GM11168 (cell line): ENCODE results near the gene SHANK2.

Experiments
- in situ Hi-C: fragments of 300-500 bp; cut with MboI; formaldehyde crosslinking; loops from one replicate; pipeline ENCODE4 v1.12.0; 2022; ENCODE audit warnings: low sequenced_read_pairs; ENCODE audit not compliant: unreplicated experiment

Gene SHANK2

DNA sequence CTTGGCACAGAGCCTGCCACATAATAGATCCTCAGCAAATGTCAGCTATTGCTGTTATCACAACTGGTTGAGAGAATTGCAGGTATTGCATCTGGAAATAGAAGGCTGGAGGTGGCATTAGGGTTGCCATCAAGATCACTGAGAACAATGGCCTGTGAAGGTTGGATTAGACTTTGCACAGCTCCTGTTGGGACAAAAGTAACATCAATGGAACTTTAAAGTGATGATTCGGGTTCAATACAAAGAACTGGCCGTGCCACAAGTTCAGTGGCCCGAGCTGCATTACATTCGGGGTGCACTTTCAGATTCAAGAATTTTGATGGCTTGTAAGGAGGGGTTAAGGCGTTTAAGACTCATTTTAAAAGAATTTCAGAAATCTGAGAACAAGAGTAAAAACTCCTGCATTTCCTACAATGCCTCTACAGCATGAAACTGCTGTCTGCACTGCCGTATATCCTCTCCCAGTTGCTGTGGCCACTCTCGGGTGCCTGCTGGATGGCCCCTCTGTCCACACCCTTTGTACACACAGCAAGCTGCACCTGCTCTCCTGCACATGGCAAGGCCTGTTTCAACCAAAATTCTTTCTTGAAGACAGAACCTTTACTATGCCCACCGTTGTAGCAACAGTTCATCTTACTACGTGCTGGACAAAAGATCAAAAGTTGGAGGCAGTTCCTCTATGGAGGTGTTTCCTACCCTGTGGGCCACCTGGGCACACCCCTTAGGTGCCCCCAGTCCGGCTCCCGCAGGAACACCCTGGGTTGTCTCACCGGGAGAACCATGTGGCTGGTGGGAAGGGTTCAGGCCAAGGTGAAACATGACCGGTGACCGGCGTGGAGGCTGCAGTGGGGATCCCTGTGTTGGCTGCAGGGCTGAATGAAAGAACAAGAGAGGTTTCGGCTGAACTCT lies 17.5 kb upstream of the SHANK2 start:
- in situ Hi-C loops: no loop called here

DNA sequence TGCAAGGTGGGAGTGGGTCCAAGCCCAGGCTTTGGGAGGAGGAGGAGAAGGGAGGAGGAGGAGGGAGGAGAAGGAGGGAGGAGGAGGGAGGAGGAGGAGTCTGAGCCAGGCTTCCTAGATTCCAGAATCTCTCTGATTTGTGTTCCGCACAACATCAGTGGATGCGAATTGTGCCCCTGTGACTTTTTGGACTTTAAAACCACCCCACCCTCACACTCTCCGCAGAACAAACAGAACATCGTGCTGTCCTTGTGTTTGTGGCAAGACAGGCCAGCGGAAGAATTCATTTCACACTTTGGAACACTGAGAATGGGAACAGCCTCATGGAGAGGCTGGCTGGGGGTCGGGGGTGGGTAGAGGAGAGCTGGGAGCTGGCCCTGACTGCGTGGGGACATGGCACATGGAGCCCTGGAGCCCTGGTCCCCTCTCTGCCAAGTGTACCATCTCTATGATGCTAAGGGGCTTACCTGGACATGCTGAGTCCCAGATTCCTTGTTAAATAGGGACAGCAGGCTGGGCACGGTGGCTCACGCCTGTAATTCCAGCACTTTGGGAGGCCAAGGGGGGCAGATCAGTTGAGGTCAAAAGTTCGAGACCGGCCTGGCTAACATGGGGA lies 16.4 kb upstream of the SHANK2 start:
- in situ Hi-C loops: no loop called here

DNA sequence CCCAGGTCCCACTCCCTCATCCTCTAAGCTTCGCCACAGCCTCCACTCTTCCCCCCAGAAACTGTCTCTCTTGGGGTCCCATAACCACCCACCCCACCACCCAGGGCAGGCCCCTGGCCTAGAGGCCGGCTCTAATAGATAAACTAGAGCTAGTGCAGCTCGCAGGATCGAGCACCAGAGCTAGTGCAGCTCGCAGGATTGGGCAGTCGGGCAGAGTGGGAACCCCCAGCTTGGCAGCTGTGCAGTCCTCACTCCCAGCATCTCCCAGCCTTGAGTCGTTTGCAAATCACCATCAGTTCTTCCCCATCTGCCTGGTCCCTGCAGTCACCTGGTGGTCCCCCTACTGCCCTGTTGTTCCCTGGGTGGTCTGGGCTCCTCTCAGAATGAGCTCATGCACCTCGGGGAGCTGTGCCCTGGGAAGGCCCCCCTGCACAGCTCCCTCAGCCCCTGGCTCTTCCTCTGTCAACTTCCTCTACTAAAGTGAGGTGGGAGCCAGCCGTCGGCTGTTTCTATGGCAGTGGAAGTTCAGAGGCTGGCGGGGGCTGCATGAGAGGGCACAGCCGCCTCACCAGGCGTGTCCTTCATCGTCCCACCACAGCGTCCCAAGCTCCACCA lies 15.5 kb upstream of the SHANK2 start:
- in situ Hi-C loops: no loop called here

DNA sequence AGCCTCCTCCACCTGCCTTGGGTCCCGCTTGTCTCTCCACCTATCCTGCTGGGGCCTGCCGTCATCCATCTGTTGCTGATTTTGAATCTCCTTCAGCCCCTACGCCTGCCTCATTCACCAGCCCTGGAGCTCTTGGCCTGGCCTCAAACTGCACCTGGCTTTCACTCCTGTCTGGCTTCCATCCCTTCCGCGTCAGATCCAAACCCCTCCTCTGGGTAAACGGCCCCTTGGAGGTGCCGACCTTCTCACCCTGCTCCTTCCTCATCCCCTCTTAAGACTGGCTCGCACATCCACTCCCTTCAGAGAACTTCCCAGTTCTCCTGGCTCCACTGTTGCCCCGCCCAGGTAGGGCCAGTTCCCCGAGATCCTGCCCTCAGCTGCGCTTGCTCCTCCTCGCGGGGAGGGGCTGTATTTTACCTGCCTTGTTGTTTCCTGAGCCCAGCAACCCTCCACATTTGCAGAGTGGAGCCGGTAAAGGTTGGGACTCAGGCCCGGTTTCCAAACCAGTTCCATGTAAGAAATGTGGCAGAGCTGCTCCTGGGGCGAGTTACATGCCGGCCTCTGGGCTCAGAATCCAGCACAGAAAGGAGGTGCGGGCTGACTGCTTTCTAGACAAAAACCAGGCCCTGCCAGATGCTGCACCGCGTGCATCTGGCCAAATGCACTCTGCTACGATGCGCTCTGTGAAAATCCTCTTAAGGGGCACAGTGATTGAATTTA lies 13.9 kb upstream of the SHANK2 start:
- in situ Hi-C loops: no loop called here

DNA sequence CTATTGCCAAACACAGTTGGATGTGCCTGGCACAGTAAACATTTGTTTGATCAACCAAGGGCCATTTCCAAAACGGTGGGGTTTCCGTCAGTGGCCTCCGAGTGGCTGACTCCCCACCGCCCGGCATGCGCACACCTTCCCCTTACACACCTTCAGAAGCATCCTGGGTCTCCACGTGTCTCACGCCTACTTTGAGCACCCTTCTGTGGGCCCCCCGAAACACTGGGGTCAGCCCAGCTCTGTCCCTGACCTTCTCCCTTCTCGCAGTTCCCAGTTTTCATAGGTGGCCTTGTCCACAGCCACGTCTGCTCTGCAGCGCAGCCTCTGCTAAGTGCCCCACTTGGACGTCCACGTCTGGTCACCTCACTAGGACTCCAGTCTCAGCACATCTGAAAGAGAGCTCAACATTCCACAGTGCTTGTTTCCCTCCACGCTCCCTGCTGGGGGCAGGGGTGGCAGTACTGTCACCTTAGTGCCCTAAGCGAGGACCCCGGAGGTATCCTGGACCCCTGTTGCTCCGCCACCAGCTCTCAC lies 13.2 kb upstream of the SHANK2 start:
- in situ Hi-C loops: no loop called here

DNA sequence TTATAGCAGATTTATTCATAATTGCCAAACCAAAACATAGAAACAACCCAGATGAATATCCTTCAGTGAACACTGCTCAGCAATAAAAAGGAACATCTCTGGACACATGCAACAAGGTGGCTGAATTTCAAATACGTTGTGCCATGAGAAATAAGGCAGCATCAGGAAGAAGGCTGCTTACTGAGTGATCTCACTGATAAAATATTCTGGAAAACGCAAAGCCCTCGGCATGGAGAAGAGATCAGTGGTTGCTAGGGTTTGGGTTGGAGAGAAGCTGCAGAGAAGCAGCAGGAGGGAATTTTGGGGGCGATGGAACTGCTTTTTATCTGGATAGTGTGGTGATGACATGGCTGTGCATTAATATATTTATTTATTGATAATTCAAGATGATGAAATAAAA lies 11.0 kb upstream of the SHANK2 start:
- in situ Hi-C loops: no loop called here

DNA sequence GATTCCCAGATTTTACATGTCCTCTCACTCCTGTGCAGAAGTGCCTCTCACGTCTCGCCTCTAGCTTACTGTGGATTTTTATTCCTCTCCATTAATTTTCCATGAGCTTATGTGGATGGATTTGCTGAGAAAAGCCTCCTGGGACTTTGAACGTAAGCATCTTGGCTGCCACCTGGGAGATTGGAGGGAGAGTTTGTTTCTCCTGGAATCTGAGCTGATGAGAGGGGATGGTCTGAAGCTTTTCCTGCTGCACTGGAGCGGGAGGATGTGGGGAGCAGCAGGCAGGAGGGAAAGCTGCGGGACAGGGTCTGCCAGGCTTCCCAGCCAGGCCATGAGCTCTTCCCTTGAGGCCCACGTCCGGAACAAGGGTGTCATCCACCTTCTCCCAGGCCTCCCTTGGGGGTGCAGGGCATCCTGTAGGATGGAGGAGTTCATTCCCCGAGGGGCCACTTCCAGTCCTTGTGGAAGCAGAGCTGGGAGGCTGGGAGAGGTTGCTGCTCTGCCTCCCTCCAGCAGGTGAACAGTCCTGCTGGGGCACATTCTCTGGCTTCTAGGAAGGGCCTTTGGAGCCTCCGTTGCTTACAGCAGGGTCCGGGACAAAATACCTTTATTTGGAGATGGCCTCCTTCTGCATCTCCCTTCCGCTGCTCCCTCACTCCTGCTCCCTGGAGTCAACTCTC lies 3.6 kb upstream of the SHANK2 start:
- in situ Hi-C loops: no loop called here

DNA sequence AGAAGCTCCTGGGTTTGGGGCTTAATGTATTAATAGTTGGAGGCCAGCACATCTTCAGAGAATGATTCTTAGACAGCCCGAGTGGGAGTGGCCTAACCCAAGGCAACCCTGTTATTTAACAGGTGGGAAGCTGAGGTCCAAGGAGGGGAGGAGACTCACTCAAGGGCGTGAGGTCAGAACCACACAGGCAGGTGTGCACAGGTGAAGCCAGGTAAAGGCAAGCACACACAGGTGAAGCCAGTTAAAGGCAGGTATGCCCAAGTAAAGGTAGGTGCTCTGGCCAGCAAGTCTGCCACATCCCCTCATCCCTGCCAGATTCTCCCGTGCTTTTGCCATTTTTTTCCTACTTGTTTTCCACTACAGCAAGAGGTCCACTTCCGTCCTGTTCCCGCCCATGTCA lies 2.9 kb upstream of the SHANK2 start:
- in situ Hi-C loops: no loop called here

DNA sequence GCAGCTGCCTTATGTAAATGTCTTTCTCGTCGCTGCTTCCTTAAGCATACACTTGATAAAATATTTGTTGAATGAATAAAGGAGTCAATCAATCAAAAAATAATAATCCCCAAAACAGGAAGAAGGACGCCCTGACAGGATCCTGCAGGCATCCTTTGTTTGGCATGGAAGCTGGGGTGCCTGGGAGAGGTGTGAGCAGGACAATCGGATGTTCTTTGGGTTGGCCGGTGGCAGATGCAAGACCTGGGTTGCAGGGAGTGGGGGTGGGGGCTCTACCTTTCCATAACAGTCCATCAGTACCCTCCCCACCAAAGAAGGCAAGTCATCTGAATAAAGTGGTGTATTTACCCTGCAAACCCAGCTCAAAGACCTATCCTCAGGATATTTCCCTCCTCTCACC lies 1.4 kb upstream of the SHANK2 start:
- in situ Hi-C loops: no loop called here

DNA sequence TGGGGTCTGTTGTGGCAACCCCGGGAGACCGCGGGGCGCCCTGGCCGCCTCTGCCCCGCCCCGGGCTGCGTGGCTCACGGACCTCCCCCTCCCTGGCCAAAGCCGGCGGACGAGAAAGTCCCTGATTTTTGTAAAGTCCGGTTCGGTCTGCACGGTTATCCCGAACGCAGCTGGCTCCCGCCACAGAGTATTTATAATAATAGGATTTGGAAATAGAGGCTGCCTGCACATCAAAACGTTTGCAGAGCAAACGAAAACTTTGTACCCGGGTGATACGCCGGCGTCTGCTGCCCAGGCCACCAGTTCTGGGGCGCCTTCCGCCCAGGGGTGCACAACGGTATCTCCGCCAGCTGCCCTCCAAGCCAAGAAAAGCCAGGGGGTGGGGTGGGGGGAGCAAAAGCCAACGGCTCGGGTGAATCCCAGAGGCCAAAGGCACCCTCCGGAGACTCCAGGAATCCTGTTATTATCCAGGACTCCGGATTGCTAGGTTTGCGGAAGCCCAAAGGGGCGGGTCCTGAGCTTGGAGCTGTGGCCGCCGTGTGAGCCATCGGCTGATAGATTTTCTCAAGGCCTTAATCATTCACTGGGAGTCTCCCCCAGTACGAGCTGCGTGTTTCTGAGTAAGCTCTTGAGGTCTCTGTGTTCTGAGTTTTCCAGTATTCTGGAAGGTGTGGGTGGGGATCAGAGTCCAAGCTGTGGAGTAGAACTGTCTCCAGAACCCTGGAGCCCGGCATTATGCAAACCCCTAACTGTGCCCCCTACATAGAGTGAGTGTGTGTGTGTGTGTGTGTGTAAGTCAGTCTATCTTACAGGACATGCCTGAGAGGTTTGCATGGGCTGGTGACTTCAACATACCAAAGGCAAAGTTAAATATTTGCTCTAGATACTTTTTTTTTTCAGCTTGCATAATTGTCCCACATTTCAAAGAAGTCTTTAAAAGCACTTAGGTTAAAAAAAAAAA lies 673 bp upstream of the SHANK2 start:
- in situ Hi-C loops: no loop called here

DNA sequence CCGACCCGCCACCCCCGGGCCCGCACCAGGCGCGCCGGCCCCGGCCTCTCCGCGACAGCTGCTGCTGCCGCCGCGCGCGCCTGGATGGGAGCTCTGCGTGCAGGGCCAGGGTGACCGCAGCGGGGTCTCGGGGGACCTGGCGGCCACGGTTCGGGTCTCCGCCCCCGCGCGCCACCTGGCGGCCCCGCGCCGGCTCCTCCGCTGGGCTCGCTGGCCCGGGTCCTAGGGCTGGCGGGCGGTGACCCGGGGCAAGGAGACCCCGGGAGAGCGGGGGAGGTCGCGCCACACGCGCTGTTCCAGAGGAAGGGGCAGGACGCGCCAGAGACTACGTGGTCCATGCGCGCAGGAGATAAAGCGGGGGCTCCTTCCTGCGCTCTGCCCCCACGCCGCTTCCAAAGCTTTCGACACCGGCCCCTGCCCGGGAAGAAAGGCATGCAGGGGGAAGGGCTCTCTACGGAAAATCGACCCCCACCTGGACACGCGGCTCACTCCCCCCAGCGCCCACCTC lies 562 bp downstream of the SHANK2 start:
- in situ Hi-C loops: no loop called here

DNA sequence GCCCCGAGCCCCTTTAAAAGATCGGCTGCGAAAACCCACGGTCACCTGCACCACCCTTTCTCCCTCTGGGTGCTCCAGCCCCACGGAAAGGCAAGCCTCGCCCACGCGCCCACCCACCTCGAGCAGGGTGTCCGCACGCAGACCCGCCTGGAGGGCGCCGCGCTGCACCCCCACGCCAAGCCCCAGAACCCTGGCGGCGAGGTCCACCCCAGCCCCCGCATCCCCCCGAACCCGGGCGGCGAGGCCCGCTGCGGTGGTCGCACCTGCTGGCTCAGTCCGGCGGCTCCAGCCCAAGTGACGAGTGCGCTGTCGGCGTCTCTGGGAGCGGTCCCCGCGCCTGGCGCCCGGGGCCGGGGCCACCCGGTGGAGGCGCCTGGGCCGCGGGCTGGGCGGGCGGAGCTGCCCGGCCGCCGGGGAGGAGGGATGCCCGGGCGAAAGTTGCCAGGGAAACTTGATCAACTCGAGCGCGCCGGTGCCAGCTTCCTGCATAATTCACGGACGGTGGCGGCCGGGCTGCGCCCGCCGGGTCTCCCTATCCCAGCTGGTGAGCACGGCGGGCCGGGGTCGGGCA lies 1.1 kb downstream of the SHANK2 start:
- in situ Hi-C loops: no loop called here

DNA sequence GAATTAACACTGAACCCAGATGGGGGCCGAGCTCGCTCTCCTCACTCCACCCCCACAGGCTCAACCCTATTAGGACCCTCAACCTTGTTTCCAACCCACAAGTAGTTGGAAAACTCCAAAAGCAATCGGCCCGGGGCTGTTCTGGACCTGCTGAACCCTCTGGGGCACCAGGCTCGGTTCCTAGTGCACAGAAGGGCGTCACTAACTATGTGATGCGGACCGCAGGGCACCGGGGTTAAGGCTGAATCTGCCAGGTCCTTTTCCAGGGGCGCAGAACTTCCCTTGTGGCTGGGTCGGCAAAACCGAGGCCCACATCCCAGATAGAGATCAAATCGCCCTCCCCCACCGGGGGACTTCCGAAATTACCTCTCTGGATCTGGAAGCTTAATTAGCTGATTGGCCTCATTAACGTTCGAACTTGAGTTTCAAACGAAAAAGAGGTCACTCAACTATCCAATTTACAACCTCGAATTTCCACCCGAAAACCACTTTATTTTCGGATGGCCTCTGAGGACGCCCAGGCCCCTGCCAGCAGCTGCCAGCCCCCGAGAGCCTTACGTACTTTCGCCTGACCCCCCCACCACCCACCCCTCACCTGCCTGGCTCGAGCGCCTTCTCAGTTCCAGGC lies 1.7 kb downstream of the SHANK2 start:
- in situ Hi-C loops: no loop called here

DNA sequence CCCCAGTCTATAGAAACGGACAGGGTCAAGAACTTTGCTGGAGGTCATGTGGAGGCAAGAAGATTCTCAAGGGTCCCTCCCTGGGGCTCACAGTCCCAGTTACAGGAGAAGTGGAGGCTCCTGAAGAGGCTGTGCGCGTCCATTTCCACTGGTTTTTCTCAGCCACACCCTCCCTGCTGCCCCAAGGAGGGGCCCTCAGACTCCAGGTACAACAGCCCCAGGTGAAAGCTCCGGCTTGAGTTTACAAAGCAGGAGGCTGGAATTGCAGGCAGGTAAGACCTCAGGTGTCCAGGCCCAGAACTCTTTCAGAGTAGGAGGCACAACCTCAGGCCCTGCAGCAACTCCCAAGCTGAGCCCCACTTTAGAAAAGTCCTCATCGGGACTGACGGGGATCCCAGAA lies 3.1 kb downstream of the SHANK2 start:
- in situ Hi-C loops: no loop called here

DNA sequence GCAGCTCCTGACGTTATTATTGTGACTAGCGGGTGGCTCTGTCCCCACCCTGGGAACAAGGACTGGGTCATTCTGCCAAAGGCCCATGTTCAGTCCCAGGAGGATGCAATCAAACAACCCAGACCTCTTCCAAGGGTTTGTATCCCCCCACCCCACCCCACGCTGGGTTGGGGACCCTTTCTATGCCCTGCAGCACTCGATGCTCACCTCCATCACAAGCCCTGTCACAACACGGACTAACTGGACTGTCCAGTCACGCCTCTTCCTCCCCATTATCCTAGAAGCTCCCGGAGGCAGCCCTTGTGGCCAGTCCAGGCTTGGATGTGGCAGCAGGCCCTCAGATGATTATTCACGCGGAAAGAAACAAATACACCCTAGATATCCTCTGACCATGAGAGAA lies 3.7 kb downstream of the SHANK2 start:
- in situ Hi-C loops: no loop called here

DNA sequence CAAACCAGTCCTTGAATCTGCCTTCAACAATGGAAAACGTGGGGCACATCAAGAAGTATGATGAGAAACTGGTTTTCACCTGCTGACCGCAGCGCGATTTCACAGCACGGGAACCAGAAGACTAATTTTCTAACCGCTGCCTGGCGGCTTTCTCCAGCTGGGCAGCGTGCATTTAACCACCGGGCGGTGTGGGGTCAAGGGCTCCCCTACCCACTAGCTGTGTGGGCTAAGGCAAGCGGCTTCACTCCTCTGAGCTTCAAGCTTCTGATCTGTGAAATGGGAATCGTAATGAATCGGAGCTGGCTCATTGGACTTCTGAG lies 4.2 kb downstream of the SHANK2 start:
- in situ Hi-C loops: no loop called here

DNA sequence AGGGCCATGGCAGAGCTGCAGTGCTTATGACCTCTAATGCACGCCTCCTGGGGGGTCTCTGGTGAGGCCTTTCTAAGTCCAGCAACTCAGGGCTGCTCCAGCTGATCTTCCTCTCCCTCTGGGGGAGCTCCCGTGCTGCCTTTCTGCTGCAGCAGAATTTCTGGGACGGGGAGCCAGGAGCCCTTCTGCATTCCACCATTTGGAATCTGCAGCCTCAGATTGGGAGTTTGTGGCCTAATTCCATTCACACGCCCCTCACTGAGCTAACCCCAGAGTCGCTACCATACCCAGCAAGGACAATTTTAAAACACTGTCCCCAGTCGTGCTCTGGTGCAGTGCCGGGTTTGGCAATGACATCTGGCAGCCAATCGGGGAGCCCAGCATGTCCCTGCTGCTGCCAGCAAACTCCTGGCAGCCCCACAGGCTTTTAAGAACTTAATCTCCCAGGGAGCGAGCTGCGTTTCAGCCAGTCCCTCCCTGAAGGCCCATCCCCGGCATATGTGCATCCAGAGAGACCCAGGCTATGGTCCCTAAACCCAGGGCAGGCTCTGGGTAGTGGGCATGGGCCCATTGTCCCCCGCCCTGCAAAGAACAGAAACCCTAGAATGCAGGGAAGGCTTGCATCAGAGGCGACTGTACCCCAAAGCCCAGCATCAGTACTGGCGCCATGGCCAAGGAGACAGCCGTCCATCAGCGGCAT lies 4.7 kb downstream of the SHANK2 start:
- in situ Hi-C loops: no loop called here

DNA sequence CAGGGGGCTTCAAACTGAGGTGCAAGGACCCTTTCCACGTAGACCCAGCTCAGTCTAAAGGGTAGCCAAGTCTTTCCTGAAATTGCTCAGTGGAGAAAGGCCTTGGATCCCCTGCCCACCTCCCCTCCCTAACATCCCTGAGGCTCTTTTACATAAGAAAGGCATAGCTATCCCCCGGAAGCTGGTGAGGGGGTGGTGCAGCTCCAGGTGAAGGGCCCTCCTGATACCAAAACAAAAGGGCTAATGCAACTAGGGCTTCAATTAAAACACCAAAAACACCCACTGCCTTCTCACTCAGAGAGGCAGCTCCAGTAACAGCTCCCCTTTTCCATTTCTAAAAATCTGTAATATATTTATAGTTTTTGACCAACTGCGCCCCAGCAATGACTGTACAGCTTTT lies 5.8 kb downstream of the SHANK2 start:
- in situ Hi-C loops: no loop called here
